Activated naive CD4-positive, alpha-beta T cell treated with anti-CD3 and anti-CD28 coated beads, Interleukin-2, amount 50 U/mL, for 24 hours (primary cell): Measurements from ENCODE around the gene SLC8A1.

ENCODE experiments used
- H3K27ac Mint-ChIP-seq: one replicate; pipeline ENCODE4 v1.8.0; 2021; ENCODE audit warnings: mild to moderate bottlenecking, mixed read lengths
- H3K27me3 Mint-ChIP-seq: one replicate; pipeline ENCODE4 v1.8.0; 2021; ENCODE audit warnings: mixed read lengths
- H3K36me3 Mint-ChIP-seq: one replicate; pipeline ENCODE4 v1.8.0; 2021; ENCODE audit warnings: mixed read lengths
- H3K4me1 Mint-ChIP-seq: one replicate; pipeline ENCODE4 v1.8.0; 2021; ENCODE audit warnings: mixed read lengths
- H3K4me3 Mint-ChIP-seq: one replicate; pipeline ENCODE4 v1.8.0; 2021; ENCODE audit warnings: mild to moderate bottlenecking, mixed read lengths
- H3K9me3 Mint-ChIP-seq: one replicate; pipeline ENCODE4 v1.8.0; 2021; ENCODE audit warnings: mixed read lengths

The SLC8A1 gene

GRCh38 chr2:40343902-40344301, 108.0 kb downstream of the SLC8A1 start:
- no peak overlapping the region for H3K4me3 Mint-ChIP-seq
- no peaks in the 10 kb centered on the region for H3K27me3 Mint-ChIP-seq

GRCh38 chr2:40341198-40341597, 110.7 kb downstream of the SLC8A1 start:
- H3K27me3 Mint-ChIP-seq = no peaks in the 10 kb centered on the region
- peaks cover 5% of the 10 kb centered on the region for H3K9me3 Mint-ChIP-seq
- H3K4me3 Mint-ChIP-seq = no peak overlapping the region
- H3K36me3 Mint-ChIP-seq = no peaks in the 10 kb centered on the region
- H3K4me1 Mint-ChIP-seq = no peaks in the 10 kb centered on the region
- H3K27ac Mint-ChIP-seq = no peak overlapping the region

More at GRCh38 chr2:40343902-40344301, 108.0 kb downstream of the SLC8A1 start:
- H3K36me3 Mint-ChIP-seq = no peaks in the 10 kb centered on the region
- no peaks in the 10 kb centered on the region for H3K4me1 Mint-ChIP-seq
- no peak overlapping the region for H3K27ac Mint-ChIP-seq
- peaks cover 5% of the 10 kb centered on the region for H3K9me3 Mint-ChIP-seq

- Mint-ChIP-seq H3K4me3 (no peak overlapping the region), H3K27ac (no peak overlapping the region), H3K4me1 (no peaks in the 10 kb centered on the region), H3K27me3 (no peaks in the 10 kb centered on the region), H3K36me3 (no peaks in the 10 kb centered on the region), H3K9me3 (peaks cover 4% of the 10 kb centered on the region)
Measured at GRCh38 chr2:40339026-40339425, 112.9 kb downstream of the SLC8A1 start.

DNA sequence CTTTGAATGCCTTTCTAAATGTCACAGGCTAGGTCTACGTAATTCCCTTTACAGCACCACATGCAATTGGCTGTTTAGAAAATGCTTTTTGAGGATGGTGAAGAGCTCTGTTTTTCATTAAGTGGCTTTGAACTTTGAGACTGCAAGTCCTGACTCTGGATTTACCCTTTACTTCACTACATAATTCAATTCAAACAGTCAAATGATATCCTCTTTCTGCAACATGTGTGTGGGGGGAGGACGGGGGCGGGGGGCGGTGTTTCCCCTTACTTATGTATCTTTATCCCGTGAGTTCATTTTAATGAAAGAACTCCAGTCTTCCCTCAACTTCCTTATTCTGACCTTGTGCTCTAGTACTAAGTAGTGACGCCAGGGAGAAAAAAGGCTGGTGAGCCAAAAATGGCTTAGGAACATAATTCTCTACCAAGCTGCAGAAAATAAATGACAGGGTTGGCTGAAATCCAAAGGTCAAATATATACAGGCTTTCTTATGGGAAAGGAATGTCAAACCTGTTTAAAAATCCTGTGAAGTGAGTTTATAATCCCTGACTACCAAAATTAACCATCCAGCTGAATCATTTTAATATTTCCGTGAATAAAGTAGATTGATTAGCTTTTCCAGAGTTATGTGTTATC, 119.6 kb downstream of the SLC8A1 start:
- Mint-ChIP-seq H3K4me1 (no peaks in the 10 kb centered on the region), H3K36me3 (no peaks in the 10 kb centered on the region), H3K4me3 (no peak overlapping the region), H3K27me3 (peaks cover 1% of the 10 kb centered on the region), H3K27ac (no peak overlapping the region), H3K9me3 (peaks cover 4% of the 10 kb centered on the region)

GRCh38 chr2:40330096-40330495, 121.8 kb downstream of the SLC8A1 start:
- Mint-ChIP-seq H3K9me3 (no peaks in the 10 kb centered on the region), H3K4me1 (no peaks in the 10 kb centered on the region), H3K27ac (no peak overlapping the region), H3K4me3 (no peak overlapping the region), H3K27me3 (peaks cover 1% of the 10 kb centered on the region), H3K36me3 (no peaks in the 10 kb centered on the region)

GRCh38 chr2:40329739-40330030, 122.2 kb downstream of the SLC8A1 start:
- no peaks in the 10 kb centered on the region for H3K4me1 Mint-ChIP-seq
- H3K36me3 Mint-ChIP-seq = no peaks in the 10 kb centered on the region
- H3K4me3 Mint-ChIP-seq = no peak overlapping the region
- H3K9me3 Mint-ChIP-seq = no peaks in the 10 kb centered on the region
- H3K27me3 Mint-ChIP-seq = peaks cover 1% of the 10 kb centered on the region
- H3K27ac Mint-ChIP-seq = no peak overlapping the region

- Mint-ChIP-seq H3K9me3 (no peaks in the 10 kb centered on the region), H3K4me3 (no peak overlapping the region), H3K27ac (no peak overlapping the region), H3K36me3 (no peaks in the 10 kb centered on the region), H3K27me3 (no peaks in the 10 kb centered on the region), H3K4me1 (no peaks in the 10 kb centered on the region)
Measured at GRCh38 chr2:40325116-40325515, 126.8 kb downstream of the SLC8A1 start.

GRCh38 chr2:40324656-40325055, 127.2 kb downstream of the SLC8A1 start:
- H3K27me3 Mint-ChIP-seq = no peaks in the 10 kb centered on the region
- no peaks in the 10 kb centered on the region for H3K9me3 Mint-ChIP-seq

DNA sequence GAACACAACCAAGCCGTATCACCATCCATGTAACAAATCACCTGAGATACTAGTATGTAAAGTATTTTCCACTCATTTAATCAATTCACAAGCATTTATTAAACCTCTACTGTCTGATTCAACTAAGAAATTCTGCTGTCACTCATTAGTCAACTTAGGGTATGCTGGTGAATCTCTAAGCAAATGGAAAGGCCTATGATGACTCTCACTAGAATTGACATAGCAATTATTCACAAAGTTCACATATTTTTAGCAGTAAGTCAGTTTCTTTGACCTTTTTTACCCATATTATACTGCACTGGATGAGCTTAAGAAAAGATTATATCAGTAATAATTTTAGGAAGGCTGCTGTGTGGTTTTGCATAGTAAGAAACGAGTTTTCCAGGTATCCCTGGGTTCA, 130.1 kb downstream of the SLC8A1 start:
- no peaks in the 10 kb centered on the region for H3K36me3 Mint-ChIP-seq
- H3K27me3 Mint-ChIP-seq = no peaks in the 10 kb centered on the region
- no peaks in the 10 kb centered on the region for H3K9me3 Mint-ChIP-seq
- H3K4me3 Mint-ChIP-seq = no peak overlapping the region
- H3K4me1 Mint-ChIP-seq = no peaks in the 10 kb centered on the region
- H3K27ac Mint-ChIP-seq = no peak overlapping the region

More at GRCh38 chr2:40324656-40325055, 127.2 kb downstream of the SLC8A1 start:
- Mint-ChIP-seq H3K27ac (no peak overlapping the region), H3K36me3 (no peaks in the 10 kb centered on the region), H3K4me1 (no peaks in the 10 kb centered on the region), H3K4me3 (no peak overlapping the region)

DNA sequence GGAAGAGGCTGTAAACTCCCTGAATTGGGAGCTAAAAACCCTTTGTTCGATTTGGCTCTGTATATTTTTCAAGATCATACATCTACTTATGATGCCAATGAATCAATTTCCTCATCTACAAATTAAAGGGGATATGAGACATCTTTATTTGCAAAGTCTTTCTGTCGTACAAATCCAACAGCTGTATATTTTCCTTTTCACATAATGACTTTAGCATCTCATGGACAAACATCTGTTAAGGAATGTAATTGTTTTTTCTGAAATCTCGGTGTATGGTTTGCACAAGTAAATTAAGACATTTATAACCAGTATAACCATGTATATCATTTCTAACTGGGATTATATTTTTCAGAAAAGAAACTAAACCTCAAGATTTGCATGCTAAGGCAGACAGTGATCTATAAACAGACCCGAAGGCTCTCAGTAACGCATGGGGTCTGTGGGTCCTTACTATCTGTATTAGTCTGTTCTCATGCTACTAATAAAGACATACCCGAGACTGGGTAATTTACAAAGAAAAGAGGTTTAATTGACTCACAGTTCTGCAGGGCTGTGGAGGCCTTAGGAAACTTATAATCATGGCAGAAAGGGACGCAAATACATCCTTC, 130.8 kb downstream of the SLC8A1 start:
- Mint-ChIP-seq H3K36me3 (no peaks in the 10 kb centered on the region), H3K27ac (no peak overlapping the region), H3K4me1 (no peaks in the 10 kb centered on the region), H3K9me3 (no peaks in the 10 kb centered on the region), H3K4me3 (no peak overlapping the region), H3K27me3 (no peaks in the 10 kb centered on the region)

- Mint-ChIP-seq H3K27ac (no peak overlapping the region), H3K36me3 (no peaks in the 10 kb centered on the region), H3K27me3 (no peaks in the 10 kb centered on the region), H3K4me1 (no peaks in the 10 kb centered on the region), H3K4me3 (no peak overlapping the region), H3K9me3 (peaks cover 4% of the 10 kb centered on the region)
Measured at GRCh38 chr2:40318921-40319320, 133.0 kb downstream of the SLC8A1 start.

DNA sequence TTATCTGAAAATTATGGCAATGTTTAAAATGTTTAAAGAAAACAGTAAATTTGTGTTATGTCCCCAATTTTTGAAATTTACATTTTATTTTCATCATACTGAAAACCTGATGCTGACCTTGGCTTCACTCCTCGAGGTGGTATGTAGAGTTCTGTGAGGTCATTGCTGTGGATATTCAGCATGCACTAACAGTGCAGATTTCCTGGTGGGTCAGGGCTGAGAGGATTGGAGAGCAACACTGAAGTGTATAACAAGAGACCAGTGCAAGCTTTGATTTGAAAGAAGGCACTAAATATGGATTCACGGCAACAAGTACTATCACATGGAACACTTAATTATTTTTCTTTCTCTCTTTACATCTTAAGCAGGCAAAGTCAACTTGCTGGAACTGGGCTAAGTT, 134.1 kb downstream of the SLC8A1 start:
- Mint-ChIP-seq H3K27me3 (no peaks in the 10 kb centered on the region), H3K9me3 (peaks cover 4% of the 10 kb centered on the region), H3K27ac (no peak overlapping the region), H3K36me3 (no peaks in the 10 kb centered on the region), H3K4me1 (no peaks in the 10 kb centered on the region), H3K4me3 (no peak overlapping the region)

DNA sequence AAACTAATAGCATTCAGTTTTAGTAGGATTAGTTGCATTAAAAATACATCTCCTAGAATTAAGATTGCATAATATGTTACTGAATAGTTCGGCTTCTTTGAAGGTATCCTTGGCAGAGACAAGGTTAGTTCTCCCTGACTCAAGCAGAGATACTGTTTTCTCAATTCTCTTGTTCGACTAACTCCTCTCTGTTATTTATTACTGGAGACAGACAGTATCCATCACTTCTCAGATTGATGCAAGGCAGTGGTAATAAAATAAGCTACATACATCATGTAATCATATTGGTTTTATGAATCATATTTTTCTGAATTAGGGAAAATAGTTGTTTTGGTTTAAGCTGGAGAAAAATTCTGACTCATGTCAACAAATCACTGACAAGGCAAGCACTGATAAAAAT, 134.8 kb downstream of the SLC8A1 start:
- Mint-ChIP-seq H3K27me3 (no peaks in the 10 kb centered on the region), H3K9me3 (peaks cover 4% of the 10 kb centered on the region), H3K27ac (no peak overlapping the region), H3K36me3 (no peaks in the 10 kb centered on the region), H3K4me3 (no peak overlapping the region), H3K4me1 (no peaks in the 10 kb centered on the region)

- no peaks in the 10 kb centered on the region for H3K36me3 Mint-ChIP-seq
Measured at GRCh38 chr2:40316620-40317019, 135.3 kb downstream of the SLC8A1 start.

DNA sequence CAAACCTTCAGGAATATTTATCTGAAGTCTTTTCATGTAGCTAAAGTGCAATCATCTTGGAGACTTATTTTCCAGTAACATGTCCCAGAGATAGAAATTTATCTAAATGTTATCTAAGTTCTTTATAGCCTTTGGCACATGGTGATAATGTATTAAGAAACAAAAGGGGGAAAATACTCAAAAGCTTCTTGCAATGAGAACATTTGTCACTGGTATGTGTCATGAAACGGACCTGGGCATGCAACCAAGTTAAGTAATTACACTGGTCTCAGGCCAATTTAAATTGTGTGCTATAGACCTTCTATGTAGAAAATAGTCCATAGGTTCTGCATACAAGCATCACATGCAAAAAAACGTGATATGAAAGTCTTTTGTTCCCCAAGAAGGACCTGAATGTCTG, 136.2 kb downstream of the SLC8A1 start:
- no peak overlapping the region for H3K27ac Mint-ChIP-seq
- peaks cover 4% of the 10 kb centered on the region for H3K9me3 Mint-ChIP-seq
- no peaks in the 10 kb centered on the region for H3K4me1 Mint-ChIP-seq
- no peaks in the 10 kb centered on the region for H3K27me3 Mint-ChIP-seq
- no peaks in the 10 kb centered on the region for H3K36me3 Mint-ChIP-seq
- H3K4me3 Mint-ChIP-seq = no peak overlapping the region

More at GRCh38 chr2:40316620-40317019, 135.3 kb downstream of the SLC8A1 start:
- Mint-ChIP-seq H3K27me3 (no peaks in the 10 kb centered on the region), H3K4me1 (no peaks in the 10 kb centered on the region), H3K9me3 (peaks cover 4% of the 10 kb centered on the region), H3K4me3 (no peak overlapping the region), H3K27ac (no peak overlapping the region)

DNA sequence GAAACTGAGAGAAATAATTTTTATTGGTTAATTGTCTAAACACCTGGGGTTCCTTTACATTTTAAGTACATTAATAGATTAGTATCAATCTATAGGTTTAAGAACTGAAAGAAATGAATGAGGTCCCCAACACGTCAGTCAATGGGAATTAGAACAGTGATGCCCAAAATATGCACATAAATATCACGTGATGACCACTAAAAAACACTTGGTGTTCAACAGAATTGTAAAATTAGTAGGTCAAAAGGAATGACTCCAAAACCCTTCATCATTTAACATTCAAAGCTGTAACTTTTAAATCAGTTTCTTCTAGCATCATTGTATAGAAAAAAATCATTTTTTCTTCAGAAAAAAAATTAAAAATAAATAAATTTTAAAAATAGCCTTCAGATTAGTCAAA, 140.9 kb downstream of the SLC8A1 start:
- H3K27ac Mint-ChIP-seq = no peak overlapping the region
- H3K27me3 Mint-ChIP-seq = no peaks in the 10 kb centered on the region
- peaks cover 1% of the 10 kb centered on the region for H3K36me3 Mint-ChIP-seq

DNA sequence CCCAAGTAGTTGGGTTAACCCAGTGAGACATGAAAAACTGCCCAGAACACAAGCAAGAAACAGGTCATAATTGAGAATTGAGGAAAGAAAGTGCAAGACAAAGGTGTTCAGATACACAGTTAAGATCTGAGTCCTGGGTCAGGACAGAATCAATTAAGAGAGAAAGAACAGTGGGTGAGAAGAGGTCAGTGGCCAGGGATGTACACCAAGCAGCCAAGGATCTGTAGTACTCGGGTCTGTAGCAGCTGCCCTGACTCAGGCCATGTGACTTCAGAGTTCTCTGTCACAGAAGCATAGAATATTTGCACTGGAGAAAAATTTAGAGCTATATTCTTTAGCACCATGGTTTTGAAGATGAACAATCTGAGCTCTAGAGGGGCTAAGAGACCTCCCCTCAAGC, 141.6 kb downstream of the SLC8A1 start:
- Mint-ChIP-seq H3K27ac (no peak overlapping the region), H3K4me3 (no peak overlapping the region), H3K9me3 (peaks cover 4% of the 10 kb centered on the region), H3K4me1 (no peaks in the 10 kb centered on the region), H3K27me3 (no peaks in the 10 kb centered on the region), H3K36me3 (peaks cover 1% of the 10 kb centered on the region)

More for the DNA sequence above, 140.9 kb downstream of the SLC8A1 start:
- Mint-ChIP-seq H3K4me1 (no peaks in the 10 kb centered on the region), H3K4me3 (no peak overlapping the region), H3K9me3 (peaks cover 4% of the 10 kb centered on the region)
